Naive thymus-derived CD4-positive, alpha-beta T cell (primary cell): ENCODE measurements around the gene FAM20A. TPM values are rescaled to one million over a fixed set of nuclear protein-coding genes. Genes with fewer than 3 reads are reported as not detected.

Experiments used
- ATAC-seq: fragments of 150-1000 bp; cut with Tn5 transposase; 2 replicates; pipeline ENCODE4 v1.10.0; 2021; ENCODE audit warnings: mild to moderate bottlenecking, moderate library complexity
- CTCF ChIA-PET: fragments of 350-600 bp; sonication (Branson Sonifier 250); formaldehyde crosslinking; loops from one replicate; lab custom pipeline; 2021; ENCODE audit warnings: antibody characterized with exemption; lab: Charles Lee
- POLR2A ChIA-PET: fragments of 350-600 bp; sonication (Branson Sonifier 250); formaldehyde crosslinking; loops from one replicate; lab custom pipeline; 2021; ENCODE audit warnings: antibody characterized with exemption, inconsistent platforms; lab: Charles Lee
- DNase-seq, 9 donors: peaks; one replicate each; pipeline versions ENCODE4 v3.0.0 to v3.0.0-alpha.2; 2020 to 2022; ENCODE audit warnings: mixed read lengths in 1 of 9
- H3K27ac ChIP-seq: one replicate; pipeline ENCODE4 v1.7.0; 2013; ENCODE audit warnings: mild to moderate bottlenecking, low read depth, low read length, moderate library complexity
- H3K27me3 ChIP-seq, 2 donors: one replicate each; pipeline ENCODE4 v1.7.0; 2013; ENCODE audit warnings: low read length in 2 of 2, mild to moderate bottlenecking in 2 of 2, moderate library complexity in 2 of 2; ENCODE audit not compliant: control insufficient read depth in 2 of 2, insufficient read depth in 2 of 2
- H3K36me3 ChIP-seq, 3 experiments: 1 replicate in 2 of 3; 2 replicates in 1 of 3; pipeline ENCODE4 v1.7.0; 2013; ENCODE audit warnings: low read length in 3 of 3, mild to moderate bottlenecking in 3 of 3, moderate library complexity in 1 of 3; ENCODE audit not compliant: insufficient read depth in 3 of 3, control insufficient read depth in 2 of 3
- H3K4me1 ChIP-seq, 2 donors: one replicate each; pipeline ENCODE4 v1.7.0; 2013; ENCODE audit warnings: low read length in 2 of 2, mild to moderate bottlenecking in 2 of 2, moderate library complexity in 1 of 2; ENCODE audit not compliant: control insufficient read depth in 2 of 2, insufficient read depth in 2 of 2
- H3K4me3 ChIP-seq: 2 replicates; pipeline ENCODE4 v1.7.0; 2013; ENCODE audit warnings: mild to moderate bottlenecking, low read length
- H3K9me3 ChIP-seq, 3 experiments: 1 replicate in 2 of 3; 2 replicates in 1 of 3; pipeline ENCODE4 v1.7.0; 2013; ENCODE audit warnings: low read length in 3 of 3; ENCODE audit not compliant: control insufficient read depth in 2 of 3
- H3K27ac Mint-ChIP-seq, 9 donors: one replicate each; pipeline ENCODE4 v1.8.0; 2020 to 2022; ENCODE audit warnings: mixed read lengths in 9 of 9, mild to moderate bottlenecking in 8 of 9, moderate library complexity in 5 of 9, inconsistent platforms in 2 of 9
- H3K27me3 Mint-ChIP-seq, 5 donors: one replicate each; pipeline ENCODE4 v1.8.0; 2021 to 2022; ENCODE audit warnings: mixed read lengths in 5 of 5, mild to moderate bottlenecking in 1 of 5
- H3K36me3 Mint-ChIP-seq, 5 donors: one replicate each; pipeline ENCODE4 v1.8.0; 2020 to 2022; ENCODE audit warnings: mixed read lengths in 5 of 5, mild to moderate bottlenecking in 3 of 5, inconsistent platforms in 1 of 5
- H3K4me1 Mint-ChIP-seq, 7 donors: one replicate each; pipeline ENCODE4 v1.8.0; 2020 to 2022; ENCODE audit warnings: mixed read lengths in 7 of 7, mild to moderate bottlenecking in 3 of 7, inconsistent platforms in 1 of 7
- H3K4me3 Mint-ChIP-seq, 10 donors: one replicate each; pipeline ENCODE4 v1.8.0; 2020 to 2022; ENCODE audit warnings: mild to moderate bottlenecking in 10 of 10, mixed read lengths in 10 of 10, moderate library complexity in 6 of 10, inconsistent platforms in 2 of 10
- H3K9me3 Mint-ChIP-seq, 11 donors: one replicate each; pipeline ENCODE4 v1.8.0; 2020 to 2022; ENCODE audit warnings: mixed read lengths in 11 of 11, mild to moderate bottlenecking in 4 of 11, inconsistent platforms in 1 of 11, moderate library complexity in 1 of 11
- intact Hi-C, 2 donors: fragments of 100-400 bp; cut with micrococcal nuclease; formaldehyde crosslinking; loops; one replicate each; pipeline ENCODE4 v1.15.1; 2023
- polyA plus RNA-seq, 2 donors: library from polyadenylated mRNA; unstranded; fragments of 300-500 nt; fragmentation: Illumina TruSeq; gene quantifications; one replicate each; pipeline ENCODE4 v1.2.3, GENCODE V29; 2021
- total RNA-seq, 6 experiments: library from RNA in 5 of 6; stranded (reverse) in 5 of 6; gene quantifications; 1 replicate in 5 of 6; 2 replicates in 1 of 6; pipeline ENCODE4 v1.2.3 and lab custom pipeline; 2021 to 2026

The FAM20A gene
- total and polyA plus RNA-seq, 7 experiments from 2014 or later: 0.19 to 2.9 (median 0.42) TPM; not detected in 4

- no peaks in the 10 kb centered on the region for H3K9me3 ChIP-seq
- Mint-ChIP-seq H3K36me3 (no peaks in the 10 kb centered on the region), H3K27me3 (peaks cover 71 to 82% (median 72%) of the 10 kb centered on the region in 5 donors), H3K4me1 (peaks cover 11 to 35% (median 26%) of the 10 kb centered on the region in 7 donors), H3K4me3 (no peak overlapping the region), H3K27ac (no peak overlapping the region), H3K9me3 (peaks cover 0 to 3% (median 0%) of the 10 kb centered on the region in 11 donors)
- peaks cover 0 to 4% of the 10 kb centered on the region in 2 donors for H3K4me1 ChIP-seq
- CTCF ChIA-PET: no interaction called here
- POLR2A ChIA-PET: no interaction called here
- H3K36me3 ChIP-seq: no peaks in the 10 kb centered on the region
- no peak overlapping the region for H3K4me3 ChIP-seq
- intact Hi-C loops: no loop called here
- H3K27ac ChIP-seq: no peak overlapping the region
- DNase-seq (no peak), ATAC-seq (no peak)
- H3K27me3 ChIP-seq: peaks cover 0 to 6% of the 10 kb centered on the region in 2 donors
Observed at GRCh38 chr17:68598074-68598473, 3.1 kb downstream of the FAM20A start.

- no peaks in the 10 kb centered on the region for H3K27me3 ChIP-seq
- CTCF ChIA-PET: no interaction called here
Observed at GRCh38 chr17:68596411-68596945, 4.7 kb downstream of the FAM20A start.

GRCh38 chr17:68595986-68596385 is 5.2 kb downstream of the FAM20A start:
- POLR2A ChIA-PET: no interaction called here
- Mint-ChIP-seq H3K9me3 (peaks cover 0 to 3% (median 0%) of the 10 kb centered on the region in 11 donors), H3K36me3 (no peaks in the 10 kb centered on the region), H3K4me1 (peaks cover 6 to 27% (median 21%) of the 10 kb centered on the region in 7 donors), H3K27me3 (peaks cover 67 to 76% (median 73%) of the 10 kb centered on the region in 5 donors), H3K27ac (no peak overlapping the region), H3K4me3 (no peak overlapping the region)
- H3K36me3 ChIP-seq: no peaks in the 10 kb centered on the region
- CTCF ChIA-PET: no interaction called here
- no peak for ATAC-seq
- H3K27me3 ChIP-seq: no peaks in the 10 kb centered on the region
- H3K4me3 ChIP-seq: no peak overlapping the region
- no peak overlapping the region for H3K27ac ChIP-seq
- peak in 3 of 9 donors; percentile 5 to 40 (median 16) for DNase-seq
- peaks cover 0 to 4% of the 10 kb centered on the region in 2 donors for H3K4me1 ChIP-seq
- intact Hi-C loops: no loop called here
- H3K9me3 ChIP-seq: no peaks in the 10 kb centered on the region

More at GRCh38 chr17:68596411-68596945, 4.7 kb downstream of the FAM20A start:
- ATAC-seq (no peak), DNase-seq (no peak)
- POLR2A ChIA-PET: no interaction called here
- Histone ChIP-seq H3K4me1 (peaks cover 0 to 4% of the 10 kb centered on the region in 2 donors), H3K4me3 (no peak overlapping the region), H3K27ac (no peak overlapping the region), H3K36me3 (no peaks in the 10 kb centered on the region), H3K9me3 (no peaks in the 10 kb centered on the region)
- no peak overlapping the region for H3K27ac Mint-ChIP-seq
- no peak overlapping the region for H3K4me3 Mint-ChIP-seq
- peaks cover 7 to 27% (median 21%) of the 10 kb centered on the region in 7 donors for H3K4me1 Mint-ChIP-seq
- H3K9me3 Mint-ChIP-seq: peaks cover 0 to 3% (median 0%) of the 10 kb centered on the region in 11 donors
- peaks cover 68 to 78% (median 72%) of the 10 kb centered on the region in 5 donors for H3K27me3 Mint-ChIP-seq
- no peaks in the 10 kb centered on the region for H3K36me3 Mint-ChIP-seq
- intact Hi-C loops: no loop called here

- Mint-ChIP-seq H3K4me3 (no peak overlapping the region), H3K4me1 (peaks cover 6 to 27% (median 21%) of the 10 kb centered on the region in 7 donors), H3K9me3 (peaks cover 0 to 3% (median 0%) of the 10 kb centered on the region in 11 donors), H3K36me3 (no peaks in the 10 kb centered on the region), H3K27ac (no peak overlapping the region), H3K27me3 (peaks cover 67 to 80% (median 73%) of the 10 kb centered on the region in 5 donors)
- CTCF ChIA-PET: no interaction called here
- no peak overlapping the region for H3K4me3 ChIP-seq
- H3K36me3 ChIP-seq: no peaks in the 10 kb centered on the region
- H3K9me3 ChIP-seq: no peaks in the 10 kb centered on the region
- H3K27ac ChIP-seq: no peak overlapping the region
- ATAC-seq (no peak), DNase-seq (no peak)
- H3K27me3 ChIP-seq: no peaks in the 10 kb centered on the region
- peaks cover 0 to 4% of the 10 kb centered on the region in 2 donors for H3K4me1 ChIP-seq
- intact Hi-C loops: no loop called here
- POLR2A ChIA-PET: no interaction called here
Observed at GRCh38 chr17:68595496-68595895, 5.7 kb downstream of the FAM20A start.

- no peaks in the 10 kb centered on the region for H3K36me3 ChIP-seq
- Mint-ChIP-seq H3K4me1 (peaks cover 4 to 23% (median 18%) of the 10 kb centered on the region in 7 donors), H3K27me3 (peaks cover 64 to 76% (median 69%) of the 10 kb centered on the region in 5 donors), H3K36me3 (no peaks in the 10 kb centered on the region), H3K4me3 (no peak overlapping the region), H3K27ac (no peak overlapping the region), H3K9me3 (peaks cover 0 to 3% (median 0%) of the 10 kb centered on the region in 11 donors)
- H3K27me3 ChIP-seq: no peaks in the 10 kb centered on the region
- H3K4me3 ChIP-seq: no peak overlapping the region
- no peak for ATAC-seq
- no peaks in the 10 kb centered on the region for H3K9me3 ChIP-seq
- DNase-seq: no peak
- ChIA-PET CTCF (no interaction called here), POLR2A (no interaction called here)
- peaks cover 0 to 4% of the 10 kb centered on the region in 2 donors for H3K4me1 ChIP-seq
- H3K27ac ChIP-seq: no peak overlapping the region
- intact Hi-C loops: no loop called here
Observed at GRCh38 chr17:68594552-68594951, 6.6 kb downstream of the FAM20A start.

GRCh38 chr17:68592682-68593641 is 8.2 kb downstream of the FAM20A start:
- ATAC-seq: no peak
- no peaks in the 10 kb centered on the region for H3K36me3 ChIP-seq
- peaks cover 0 to 9% (median 0%) of the 10 kb centered on the region in 3 experiments for H3K9me3 ChIP-seq
- Mint-ChIP-seq H3K36me3 (peaks cover 0 to 2% (median 0%) of the 10 kb centered on the region in 5 donors), H3K27ac (no peak overlapping the region), H3K27me3 (peaks cover 51 to 69% (median 60%) of the 10 kb centered on the region in 5 donors), H3K4me3 (no peak overlapping the region), H3K4me1 (peaks cover 2 to 21% (median 15%) of the 10 kb centered on the region in 7 donors), H3K9me3 (peaks cover 0 to 11% (median 2%) of the 10 kb centered on the region in 11 donors)
- no peak for DNase-seq
- no peak overlapping the region for H3K27ac ChIP-seq
- no peaks in the 10 kb centered on the region for H3K27me3 ChIP-seq
- ChIA-PET POLR2A (no interaction called here), CTCF (no interaction called here)
- H3K4me3 ChIP-seq: no peak overlapping the region
- H3K4me1 ChIP-seq: peaks cover 0 to 4% of the 10 kb centered on the region in 2 donors
- intact Hi-C loops: no loop called here
